HG03064 (cell line): ENCODE measurements around the gene TOMM6.

ENCODE experiments used
- ATAC-seq: cut with Tn5 transposase; IDR thresholded peaks from one replicate; pipeline ENCODE4 v1.9.1; 2021; ENCODE audit warnings: low read depth; ENCODE audit not compliant: unreplicated experiment

The TOMM6 gene

DNA sequence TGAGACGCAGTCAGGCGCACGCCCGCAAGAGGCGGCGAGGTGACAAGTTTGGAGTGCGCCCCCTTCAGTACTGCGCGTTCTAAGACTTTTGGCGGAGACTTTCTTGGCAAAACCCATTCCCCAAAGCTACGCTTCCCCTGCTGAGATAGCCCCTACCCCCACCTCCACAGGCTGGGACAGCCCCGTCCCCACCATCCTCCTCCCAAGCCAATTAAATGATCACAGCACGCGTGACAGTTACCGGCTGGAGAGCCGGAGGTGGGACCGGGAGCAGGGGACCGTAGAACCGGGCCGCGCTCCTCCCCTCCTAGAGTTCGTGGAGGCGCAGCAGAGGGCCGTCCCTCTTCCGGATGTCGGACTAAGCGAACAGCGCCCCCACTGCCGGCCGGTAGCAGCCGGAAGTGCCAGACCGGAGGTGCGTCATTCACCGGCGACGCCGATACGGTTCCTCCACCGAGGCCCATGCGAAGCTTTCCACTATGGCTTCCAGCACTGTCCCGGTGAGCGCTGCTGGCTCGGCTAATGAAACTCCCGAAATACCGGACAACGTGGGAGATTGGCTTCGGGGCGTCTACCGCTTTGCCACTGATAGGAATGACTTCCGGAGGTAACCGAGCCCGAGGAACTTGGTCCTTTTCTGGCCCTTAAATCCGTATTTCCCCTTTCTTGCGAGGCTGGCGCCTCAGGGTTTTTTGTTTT lies at the start of gene TOMM6:
TOMM6 (plus strand) TSS at position 476 of the 699 bp plus-strand sequence; CDS start at position 480, 4 bp downstream.
- ATAC-seq, result peak; percentile 68

DNA sequence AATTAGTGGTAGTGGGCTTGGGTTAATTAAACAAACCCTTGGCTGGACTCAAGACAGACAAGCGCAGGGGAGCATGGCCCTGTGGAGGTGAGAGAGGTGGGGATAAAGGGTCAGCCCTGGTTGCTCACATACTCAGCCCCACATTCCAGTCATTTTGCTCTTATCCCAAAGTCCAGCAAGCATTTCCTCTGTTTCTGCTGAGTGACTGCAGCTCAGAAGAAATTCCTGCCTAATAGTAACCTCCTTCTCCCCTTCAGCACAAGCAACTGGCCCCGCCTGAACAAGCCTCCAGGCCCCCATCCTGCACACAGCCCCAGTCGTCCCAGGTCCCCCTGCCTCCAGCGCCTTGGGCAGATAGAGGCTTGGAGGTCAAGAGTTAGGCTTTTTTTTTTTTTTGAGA lies 48.5 kb upstream of the TOMM6 start:
- no peak for ATAC-seq

DNA sequence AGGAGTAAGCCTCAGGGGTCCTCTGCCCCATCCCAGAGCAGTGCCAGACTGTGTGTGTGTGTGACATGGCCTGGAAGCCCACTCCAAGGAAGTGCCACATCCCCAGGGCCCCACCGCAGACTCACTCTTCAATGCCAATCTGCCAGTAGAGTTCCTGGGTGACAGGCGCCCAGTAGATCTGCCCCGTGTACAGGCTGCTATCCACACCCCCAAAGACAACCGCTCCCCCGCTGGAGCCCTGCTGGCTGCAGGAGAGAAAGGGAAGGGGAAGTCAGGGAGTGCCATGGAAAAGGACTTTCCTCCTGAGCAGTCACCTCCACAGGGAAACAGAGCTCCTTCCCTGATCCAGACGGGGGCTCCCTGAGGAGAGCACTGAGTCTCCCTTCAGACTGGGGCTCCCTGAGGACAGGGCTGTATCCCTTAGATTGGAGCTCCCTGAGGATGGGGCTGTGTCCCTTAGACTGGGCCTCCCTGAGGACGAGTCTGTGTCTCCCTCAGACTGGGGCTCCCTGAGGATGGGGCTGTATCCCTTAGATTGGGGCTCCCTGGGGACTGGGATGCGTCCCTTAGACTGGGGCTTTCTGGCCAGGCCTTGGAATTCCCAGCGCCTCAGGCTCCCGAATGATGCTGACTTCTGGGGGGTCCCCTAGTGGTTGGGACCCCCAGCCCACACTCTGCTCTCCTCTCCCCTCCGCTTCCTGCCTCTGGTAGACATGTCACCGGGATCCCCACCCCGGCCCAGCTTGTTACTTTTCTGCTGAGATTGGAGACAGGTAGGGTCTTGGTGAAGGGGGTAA lies 46.9 kb upstream of the TOMM6 start:
- no peak for ATAC-seq

DNA sequence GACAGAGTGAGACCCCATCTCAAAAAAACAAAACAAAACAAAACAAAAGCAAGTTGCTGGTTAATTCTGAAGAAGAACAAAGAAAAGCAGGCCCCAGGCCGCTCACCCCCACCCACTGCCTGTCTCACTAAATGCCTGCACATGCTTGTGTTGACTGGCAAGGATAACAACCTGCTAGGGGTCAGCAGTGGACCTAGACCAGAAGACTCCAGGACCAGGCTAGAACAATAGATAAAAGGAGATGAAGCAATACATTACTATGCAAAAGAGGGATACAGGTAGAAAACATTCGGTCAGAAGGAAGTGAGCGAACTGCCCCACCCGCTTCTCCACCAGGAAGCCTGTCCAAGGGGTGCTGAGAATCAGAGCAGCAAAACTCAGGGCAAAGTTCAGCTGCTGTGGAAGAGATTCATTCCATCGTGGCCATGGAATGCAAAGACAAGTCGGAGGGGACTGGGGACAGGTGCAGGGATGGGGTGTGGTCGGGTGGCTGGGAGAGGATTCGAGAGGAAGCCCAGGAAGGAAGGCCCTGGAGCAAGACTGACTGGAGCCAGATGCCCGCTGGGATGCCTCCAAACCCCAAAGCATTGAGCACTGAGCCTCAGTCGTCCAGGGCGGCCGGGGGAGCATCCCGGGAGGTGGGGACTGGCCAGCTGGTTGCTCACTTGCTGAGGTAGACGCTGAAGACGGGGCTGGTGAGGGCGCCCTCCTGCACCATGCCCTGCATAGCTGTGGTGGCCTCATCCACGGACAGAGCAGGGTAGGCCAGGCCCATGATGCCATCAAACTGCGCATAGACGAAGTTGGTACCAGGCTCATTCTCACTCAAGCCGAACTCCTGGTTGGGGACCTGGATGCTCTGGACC lies 45.6 kb upstream of the TOMM6 start:
- ATAC-seq, result no peak

DNA sequence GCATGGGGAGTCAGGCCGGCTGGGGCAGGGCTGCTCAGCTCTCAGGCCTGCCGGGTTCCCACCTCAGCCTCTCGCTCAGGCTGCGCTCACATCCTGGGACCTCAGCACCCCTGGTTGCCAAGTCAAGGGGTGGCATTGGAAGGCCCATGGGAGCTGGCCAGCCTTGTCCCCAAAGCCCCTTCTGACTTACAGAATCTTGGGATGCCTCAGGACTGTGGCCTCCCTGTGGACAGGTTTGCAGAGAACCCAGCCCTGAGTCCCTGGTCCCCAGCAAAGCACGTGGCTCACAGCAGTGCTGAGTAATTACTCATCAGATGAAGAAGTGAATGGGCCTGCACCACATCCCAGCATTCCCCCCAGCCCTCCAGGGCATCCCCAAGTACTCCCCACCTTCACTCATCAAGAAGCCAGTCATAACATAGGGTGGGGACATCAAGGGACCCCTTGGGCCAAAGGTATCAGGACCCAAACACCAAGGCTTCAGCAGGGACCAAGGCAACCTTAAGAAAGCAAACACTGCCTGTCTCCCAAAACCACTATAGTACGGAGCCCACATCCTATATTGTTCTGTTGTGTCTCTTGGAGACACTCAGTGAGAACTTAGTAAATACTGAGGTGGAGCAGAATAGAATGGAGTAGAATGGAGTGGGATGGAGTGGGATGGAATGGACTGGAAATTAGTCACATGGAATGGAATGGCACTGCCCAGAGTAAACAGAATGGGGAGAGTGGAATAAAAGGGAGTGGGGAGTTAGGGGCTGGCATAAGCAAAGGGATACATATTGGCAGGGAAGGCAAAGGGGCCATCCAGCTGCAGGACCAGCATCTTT lies 43.9 kb upstream of the TOMM6 start:
- no peak for ATAC-seq

DNA sequence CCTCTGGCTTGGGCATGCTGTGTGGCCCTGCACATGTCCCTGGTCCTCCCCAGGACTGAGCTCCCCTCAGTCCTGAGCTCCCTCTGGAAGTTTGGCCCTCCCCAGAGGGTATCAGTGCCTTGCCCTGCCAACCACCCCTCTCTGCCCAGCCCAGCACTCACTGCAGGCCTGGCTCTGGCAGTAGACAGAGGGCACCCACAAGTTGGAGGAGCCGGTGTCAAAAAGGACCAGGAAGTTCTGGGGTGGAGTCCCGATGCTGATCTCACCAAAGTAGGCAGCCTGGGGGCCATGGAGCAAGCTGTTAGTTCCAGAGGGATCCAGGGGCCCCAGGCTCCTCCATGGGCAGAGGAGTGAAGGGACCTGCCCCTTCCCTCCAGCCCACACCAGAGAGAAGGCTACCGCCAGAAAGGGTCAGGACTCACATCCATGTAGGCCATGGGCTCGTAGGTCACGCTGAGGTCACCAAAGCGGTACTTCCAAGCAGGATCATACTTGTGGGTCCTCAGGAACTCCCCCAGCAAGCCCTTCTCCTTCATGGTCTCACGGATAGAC lies 43.2 kb upstream of the TOMM6 start:
- ATAC-seq, result no peak

DNA sequence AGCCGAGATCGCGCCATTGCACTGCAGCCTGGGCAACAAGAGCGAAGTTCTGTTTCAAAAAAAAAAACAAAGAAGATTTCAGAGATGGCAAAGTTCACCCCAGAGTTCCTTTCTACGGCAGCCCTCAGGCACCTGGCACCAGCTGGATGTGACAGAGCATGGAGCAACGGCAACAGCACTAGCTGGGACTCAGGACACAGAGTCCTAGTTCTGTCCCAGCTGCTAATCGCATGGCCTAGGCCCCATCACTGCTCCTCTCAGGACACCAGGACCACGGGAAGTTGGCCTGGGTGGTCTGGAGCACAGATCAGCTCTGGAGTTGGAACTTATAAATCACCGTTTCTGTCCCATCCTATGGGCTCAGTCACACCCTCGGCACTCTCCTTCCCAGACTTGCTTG lies 41.4 kb upstream of the TOMM6 start:
- no peak for ATAC-seq

DNA sequence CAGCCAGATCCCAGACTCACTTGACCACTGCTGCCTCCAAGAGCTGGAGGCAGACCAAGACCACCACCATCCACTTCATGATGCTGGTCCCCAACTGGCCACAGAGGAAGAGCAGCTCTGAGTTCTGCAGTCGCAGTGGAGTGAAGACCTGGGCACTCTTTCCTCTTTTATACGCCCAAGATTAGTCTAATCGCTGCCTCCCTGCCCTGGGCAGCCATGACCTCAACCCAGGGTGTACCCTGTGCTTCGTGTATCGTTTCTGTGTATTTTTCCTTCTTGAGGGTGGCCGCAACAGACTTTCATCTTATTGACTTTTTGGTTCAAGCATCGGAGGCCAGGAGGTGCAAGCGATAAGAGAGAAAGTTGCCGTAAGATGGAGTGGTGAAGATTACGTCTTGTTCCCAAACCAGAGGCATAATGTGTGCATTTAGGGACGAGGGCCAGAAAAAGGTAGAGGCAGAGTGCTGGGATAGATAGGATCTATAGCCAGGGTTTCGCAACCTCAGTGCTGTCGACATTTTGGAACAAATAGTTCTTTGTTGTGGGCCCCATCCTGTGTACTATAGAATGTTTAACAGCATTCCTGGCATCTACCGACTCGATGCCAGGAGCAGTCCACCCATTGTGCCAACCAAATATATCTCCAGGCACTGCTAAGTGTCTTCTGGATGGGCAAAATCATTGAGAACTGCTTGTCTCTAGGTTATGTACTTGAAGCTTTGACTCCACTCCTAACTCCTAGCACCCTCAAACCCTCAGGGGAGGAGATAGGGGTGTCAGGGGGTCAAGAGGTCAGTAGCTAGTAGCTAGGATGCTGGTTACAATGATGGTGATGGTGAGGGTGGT lies 40.0 kb upstream of the TOMM6 start, which contains the start of gene PGC:
PGC (minus strand) TSS at position 142 of the 846 bp plus-strand sequence; CDS start at position 79, 63 bp downstream.
- no peak for ATAC-seq

DNA sequence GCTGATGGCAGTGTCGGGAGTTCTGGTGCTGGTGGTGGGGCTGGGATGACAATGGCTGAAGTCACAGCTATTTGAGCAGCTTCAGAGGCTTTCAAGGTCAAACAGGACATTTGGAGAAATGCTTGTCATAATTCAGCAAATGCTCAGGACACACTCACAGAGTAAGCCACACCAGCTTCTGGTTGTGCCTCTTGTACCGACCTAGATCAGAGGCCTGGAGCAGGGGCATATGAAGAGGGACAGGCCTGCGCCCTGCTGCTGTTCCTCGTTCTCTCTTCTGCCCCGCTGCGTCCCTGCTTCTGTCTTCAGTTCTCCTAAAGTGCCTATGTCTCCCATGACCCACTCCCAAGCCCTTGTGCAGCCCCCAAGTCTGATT lies 39.4 kb upstream of the TOMM6 start:
- ATAC-seq, result no peak

DNA sequence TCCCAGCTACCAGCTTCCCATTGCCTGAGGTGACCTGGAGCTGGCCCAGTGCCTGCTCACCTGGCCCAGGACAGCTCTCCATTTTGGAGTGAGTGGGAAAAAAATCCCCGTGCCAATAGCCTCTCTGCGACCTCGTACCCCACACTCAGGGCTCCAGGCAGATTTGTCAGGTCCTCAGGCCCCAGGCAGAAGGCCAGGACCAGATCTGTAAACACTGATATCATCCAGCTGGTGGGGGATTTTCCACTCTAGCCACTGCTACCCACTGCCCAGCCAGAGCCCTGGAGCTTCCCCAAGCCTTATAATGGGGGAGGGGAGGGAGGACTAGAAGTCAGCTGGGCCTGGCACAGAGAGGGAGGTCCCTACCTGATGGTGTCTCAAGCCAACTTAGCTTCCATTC lies 39.0 kb upstream of the TOMM6 start:
- no peak for ATAC-seq

DNA sequence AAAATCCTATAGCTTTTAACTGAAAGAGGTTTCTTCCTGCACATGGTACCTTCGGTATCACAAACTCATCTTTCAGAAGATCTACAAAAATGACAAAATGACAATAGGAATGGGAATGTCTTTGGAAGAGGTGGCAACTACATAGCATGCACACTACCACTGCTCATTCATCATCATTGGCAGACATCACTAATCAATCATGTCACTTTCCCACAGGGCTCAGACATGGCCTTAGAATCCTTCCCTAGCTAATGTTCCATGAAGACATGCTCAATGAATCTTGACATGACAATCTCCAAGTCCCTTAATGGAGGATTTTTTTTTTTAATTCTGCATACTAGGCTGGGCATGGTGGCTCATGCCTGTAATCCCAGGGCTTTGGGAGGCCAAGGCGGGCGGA lies 37.1 kb upstream of the TOMM6 start:
- no peak for ATAC-seq

DNA sequence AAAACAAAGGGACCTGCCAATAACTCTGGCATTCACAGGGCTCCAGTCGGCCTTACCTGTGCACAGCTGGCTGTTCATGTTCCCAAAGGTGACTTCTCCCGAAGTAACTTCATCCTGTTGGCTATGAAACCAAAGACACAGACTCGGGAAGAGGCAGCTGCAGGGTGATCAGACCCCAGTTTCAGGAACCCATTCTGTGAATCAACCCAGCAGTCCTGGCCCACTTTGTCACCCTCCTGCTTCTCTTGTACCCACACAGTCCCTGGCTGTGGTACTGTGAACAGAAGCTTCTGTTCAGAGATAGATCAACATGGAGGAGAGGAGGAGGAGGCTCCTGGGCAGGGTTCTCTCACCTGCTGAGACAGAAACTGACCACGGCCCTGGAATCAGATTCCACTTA lies 31.6 kb upstream of the TOMM6 start:
- ATAC-seq, result no peak

DNA sequence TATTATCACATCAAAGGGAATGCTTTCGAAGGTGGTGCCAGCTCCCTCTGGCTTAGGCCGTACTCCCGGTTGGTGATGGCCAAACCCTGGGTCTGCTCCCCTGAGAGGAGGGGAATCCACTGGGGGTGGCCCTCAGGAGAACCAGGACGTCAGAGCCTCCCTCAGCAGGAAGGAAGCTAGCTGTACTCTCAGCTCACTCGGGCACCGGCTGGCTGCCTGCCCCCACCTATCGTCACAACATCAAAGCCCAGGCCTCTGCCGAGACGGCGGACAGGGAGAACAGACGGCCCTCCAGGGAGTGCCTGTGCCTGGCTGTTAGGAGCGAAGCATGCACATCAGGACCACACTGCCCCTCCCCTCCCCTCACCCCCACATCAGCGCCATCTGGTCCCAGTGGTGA lies 31.1 kb upstream of the TOMM6 start:
- no peak for ATAC-seq

DNA sequence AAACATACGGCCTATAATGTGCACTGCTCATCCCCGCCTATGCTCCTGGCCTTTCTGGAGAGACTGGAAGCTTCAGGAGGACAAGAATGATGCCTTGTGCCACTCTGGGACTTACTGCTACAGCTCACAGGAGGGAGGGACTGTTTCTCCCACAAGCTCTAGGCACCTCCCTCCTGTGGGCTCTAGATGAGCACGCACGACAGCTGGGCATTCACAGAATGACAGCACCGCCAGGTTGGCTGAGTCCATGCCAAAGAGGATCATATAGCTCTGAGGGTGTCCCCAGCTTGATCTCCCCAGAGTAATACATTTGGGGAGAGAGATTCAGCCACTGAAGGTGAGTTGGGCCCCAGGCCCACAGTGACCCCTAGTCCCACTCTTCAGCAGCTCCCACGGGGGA lies 30.2 kb upstream of the TOMM6 start:
- no peak for ATAC-seq

DNA sequence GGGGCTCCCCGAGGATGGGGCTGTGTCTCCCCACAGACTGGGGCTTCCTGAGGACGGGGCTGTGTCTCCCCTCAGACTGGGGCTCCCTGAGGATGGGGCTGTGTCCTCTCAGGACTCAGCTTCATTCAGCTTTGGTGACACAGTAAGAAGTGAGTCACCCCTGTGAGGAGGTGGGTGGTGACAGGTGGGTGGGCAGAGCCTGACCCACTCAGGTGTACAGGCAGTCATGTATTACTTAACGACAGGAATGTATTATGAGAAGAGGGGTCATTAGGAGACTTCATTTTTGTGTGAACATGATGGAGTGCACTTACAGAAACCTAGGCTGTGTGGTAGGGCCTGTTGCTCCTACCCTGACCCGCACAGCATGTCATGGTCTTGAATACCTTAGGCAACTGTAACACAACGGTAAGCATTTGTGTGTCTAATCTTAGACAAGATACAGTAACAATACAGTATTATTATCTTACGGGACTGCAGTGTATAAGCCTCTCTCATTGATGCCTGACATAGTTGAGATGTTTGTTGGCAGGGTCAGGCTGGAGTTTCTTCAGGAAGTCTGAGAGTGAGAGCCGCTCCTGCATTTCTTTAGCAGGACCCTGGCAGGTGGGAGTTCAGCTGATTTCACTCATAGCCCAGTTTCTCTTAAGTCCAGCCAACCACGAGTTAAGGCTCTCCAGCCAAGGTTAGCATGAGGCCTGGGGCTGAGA lies 29.4 kb upstream of the TOMM6 start:
- ATAC-seq, result no peak

DNA sequence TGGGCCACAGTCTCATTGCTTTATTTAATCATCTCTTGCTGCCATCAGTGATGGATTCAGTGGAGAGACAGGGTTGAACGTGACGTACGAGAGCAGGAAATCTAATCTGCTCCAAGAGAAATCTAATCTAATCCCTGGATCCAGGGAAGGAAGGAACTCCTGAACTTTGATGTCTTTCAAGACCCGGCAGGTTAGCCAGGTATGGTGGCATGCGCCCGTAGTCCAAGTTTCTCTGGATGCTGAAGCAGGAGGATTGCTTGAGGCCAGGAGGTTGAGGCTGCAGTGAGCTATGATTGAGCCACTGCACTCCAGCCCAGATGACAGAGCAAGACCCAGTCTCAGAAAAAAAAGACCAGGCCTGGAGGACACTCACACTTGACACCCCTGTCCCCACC lies 28.9 kb upstream of the TOMM6 start:
- no peak for ATAC-seq

DNA sequence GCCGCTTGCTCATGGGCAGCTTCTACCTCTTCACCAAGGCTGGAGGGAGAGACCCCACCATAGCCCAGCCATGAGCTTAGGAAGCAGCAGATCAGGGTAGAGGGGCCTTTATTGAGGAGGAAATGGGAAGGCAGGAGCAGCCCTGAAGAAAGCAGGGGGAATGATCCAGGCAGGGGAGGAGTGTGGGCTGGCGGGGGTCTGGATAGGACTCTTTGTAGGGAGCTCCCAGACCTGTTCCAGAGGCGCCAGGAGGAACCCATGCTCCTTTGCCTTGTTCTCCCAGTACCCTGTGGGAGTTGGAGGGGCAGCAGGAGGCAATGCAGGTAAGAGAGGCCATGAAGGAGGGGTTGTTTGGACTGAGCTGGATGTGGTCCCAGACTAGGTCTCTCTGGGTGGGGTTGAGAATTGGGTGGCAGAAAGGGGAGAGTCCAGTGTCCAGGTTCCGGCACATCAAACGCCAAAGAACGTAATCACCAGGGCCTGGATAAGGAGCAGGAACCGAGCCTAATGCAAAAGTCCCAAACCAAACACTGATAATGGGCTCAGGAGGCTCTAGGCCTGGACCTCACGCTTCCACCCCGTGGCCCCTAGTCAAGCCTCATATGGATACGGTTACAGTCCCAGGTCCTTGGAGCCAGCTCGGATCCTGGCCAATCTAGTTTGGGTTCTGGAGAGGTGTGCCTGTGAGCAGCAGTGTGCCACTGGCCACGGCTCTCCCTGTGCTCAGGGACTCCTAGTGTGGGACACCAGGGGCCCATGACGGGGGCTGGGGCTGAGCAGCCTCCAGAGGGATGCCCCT lies 28.2 kb upstream of the TOMM6 start:
- ATAC-seq, result no peak
